ENCODE results near the gene CALHM2. TPM values are rescaled to one million over a fixed set of nuclear protein-coding genes. Genes with fewer than 3 reads are reported as not detected.
"Not testable (repeated sequence)": the region's sequence is repeated elsewhere in the genome, so short reads cannot be mapped to it uniquely, and the experiment has no call there.

Gene CALHM2
- total and polyA plus RNA-seq, 2 donors (not counting 1 experiment from before 2014, with no cell fraction given), result 16.3 to 42.8 TPM

DNA sequence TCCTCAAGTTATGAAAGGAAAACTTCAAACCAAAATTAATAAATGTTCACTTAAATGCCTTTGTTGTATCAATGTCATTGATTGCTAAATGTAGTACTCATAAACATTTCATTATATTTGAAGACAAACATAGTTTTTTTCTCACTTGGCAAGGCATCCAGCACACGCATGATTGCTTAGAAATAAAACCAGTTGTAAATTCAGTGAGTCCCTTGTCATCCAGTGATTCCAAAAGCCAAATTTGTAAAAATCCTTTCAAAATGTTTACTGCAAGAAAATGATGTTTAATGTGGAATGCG is 35.2 kb upstream of the CALHM2 start:
- ChIA-PET CTCF (interaction anchor here (3.2 to 12.2 kb wide), 3 partner anchors 35 to 71 kb away, joined by 25 to 345 read pairs (median 34); partner anchors contain the start of gene CALHM2), POLR2A (interaction anchor here (0.7 kb wide), 1 partner anchor 70 kb away, joined by 4 read pairs; no protein-coding TSS in a partner anchor)
- peaks cover 11% of the 10 kb centered on the region for H3K27me3 Mint-ChIP-seq
- Histone ChIP-seq H3K4me1 (ENCODE audit: control insufficient read depth in 2 of 2, insufficient read depth in 2 of 2, low read length in 2 of 2) (peaks cover 10 to 17% of the 10 kb centered on the region in 2 donors), H4K20me1 (ENCODE audit: control insufficient read depth, insufficient read depth, low read length, poor library complexity, severe bottlenecking) (no peaks in the 10 kb centered on the region), H3K4me3 (ENCODE audit: control extremely low read depth in 1 of 5, extremely low read depth in 1 of 5, insufficient read depth in 1 of 5, low read depth in 2 of 5, low read length in 4 of 5) (no peak overlapping the region), H2AFZ (ENCODE audit: insufficient read depth, low read depth, low read length, poor library complexity, severe bottlenecking) (no peak overlapping the region), H3K27me3 (replicated peaks in 1 of 4; ENCODE audit: control extremely low read depth in 1 of 4, control insufficient read depth in 3 of 4, insufficient read depth in 4 of 4, low read length in 3 of 4) (peaks cover 0 to 5% (median 0%) of the 10 kb centered on the region in 4 experiments), H3K79me2 (ENCODE audit: control insufficient read depth, insufficient read depth, low read length) (no peaks in the 10 kb centered on the region), H3K27ac (ENCODE audit: low read length in 2 of 2) (no peak overlapping the region), H3K36me3 (replicated peaks in 1 of 2; ENCODE audit: control extremely low read depth in 1 of 2, control insufficient read depth in 1 of 2, extremely low read depth in 1 of 2, insufficient read depth in 2 of 2, low read length in 1 of 2) (no peaks in the 10 kb centered on the region), H3K9me3 (ENCODE audit: control extremely low read depth in 1 of 3, control insufficient read depth in 2 of 3, insufficient read depth in 1 of 3, low read length in 2 of 3) (no peaks in the 10 kb centered on the region), H3K4me2 (replicated peaks; ENCODE audit: low read depth, low read length, poor library complexity, severe bottlenecking) (no peak overlapping the region), H3K9ac (ENCODE audit: low read length) (no peak overlapping the region)
- ATAC-seq (ENCODE audit: low read depth) (no peak), DNase-seq (no peak)
- H3K9me3 Mint-ChIP-seq (ENCODE audit: insufficient read depth), result no peaks in the 10 kb centered on the region
- 86% methylated on average over 1 of the region's 2 CpGs for WGBS (ENCODE audit: insufficient coverage)
- intact Hi-C loops (cut with micrococcal nuclease), result loop anchor here (10.0 kb wide), 1 partner anchor 653 kb away; the partner anchor contains the start of gene CYP17A1
- H3K4me1 Mint-ChIP-seq, result peaks cover 21% of the 10 kb centered on the region
- no peak overlapping the region for H3K4me3 Mint-ChIP-seq
- no peak overlapping the region for H3K27ac Mint-ChIP-seq
- TF ChIP-seq EZH2 (IDR thresholded peaks at IDR 0.05; ENCODE audit: borderline replicate concordance, insufficient read depth, low read depth, low read length, poor library complexity, severe bottlenecking), result no peak
- TF ChIP-seq, protein P1, sequence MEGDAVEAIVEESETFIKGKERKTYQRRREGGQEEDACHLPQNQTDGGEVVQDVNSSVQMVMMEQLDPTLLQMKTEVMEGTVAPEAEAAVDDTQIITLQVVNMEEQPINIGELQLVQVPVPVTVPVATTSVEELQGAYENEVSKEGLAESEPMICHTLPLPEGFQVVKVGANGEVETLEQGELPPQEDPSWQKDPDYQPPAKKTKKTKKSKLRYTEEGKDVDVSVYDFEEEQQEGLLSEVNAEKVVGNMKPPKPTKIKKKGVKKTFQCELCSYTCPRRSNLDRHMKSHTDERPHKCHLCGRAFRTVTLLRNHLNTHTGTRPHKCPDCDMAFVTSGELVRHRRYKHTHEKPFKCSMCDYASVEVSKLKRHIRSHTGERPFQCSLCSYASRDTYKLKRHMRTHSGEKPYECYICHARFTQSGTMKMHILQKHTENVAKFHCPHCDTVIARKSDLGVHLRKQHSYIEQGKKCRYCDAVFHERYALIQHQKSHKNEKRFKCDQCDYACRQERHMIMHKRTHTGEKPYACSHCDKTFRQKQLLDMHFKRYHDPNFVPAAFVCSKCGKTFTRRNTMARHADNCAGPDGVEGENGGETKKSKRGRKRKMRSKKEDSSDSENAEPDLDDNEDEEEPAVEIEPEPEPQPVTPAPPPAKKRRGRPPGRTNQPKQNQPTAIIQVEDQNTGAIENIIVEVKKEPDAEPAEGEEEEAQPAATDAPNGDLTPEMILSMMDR (IDR thresholded peaks at IDR 0.05), result no peak

DNA sequence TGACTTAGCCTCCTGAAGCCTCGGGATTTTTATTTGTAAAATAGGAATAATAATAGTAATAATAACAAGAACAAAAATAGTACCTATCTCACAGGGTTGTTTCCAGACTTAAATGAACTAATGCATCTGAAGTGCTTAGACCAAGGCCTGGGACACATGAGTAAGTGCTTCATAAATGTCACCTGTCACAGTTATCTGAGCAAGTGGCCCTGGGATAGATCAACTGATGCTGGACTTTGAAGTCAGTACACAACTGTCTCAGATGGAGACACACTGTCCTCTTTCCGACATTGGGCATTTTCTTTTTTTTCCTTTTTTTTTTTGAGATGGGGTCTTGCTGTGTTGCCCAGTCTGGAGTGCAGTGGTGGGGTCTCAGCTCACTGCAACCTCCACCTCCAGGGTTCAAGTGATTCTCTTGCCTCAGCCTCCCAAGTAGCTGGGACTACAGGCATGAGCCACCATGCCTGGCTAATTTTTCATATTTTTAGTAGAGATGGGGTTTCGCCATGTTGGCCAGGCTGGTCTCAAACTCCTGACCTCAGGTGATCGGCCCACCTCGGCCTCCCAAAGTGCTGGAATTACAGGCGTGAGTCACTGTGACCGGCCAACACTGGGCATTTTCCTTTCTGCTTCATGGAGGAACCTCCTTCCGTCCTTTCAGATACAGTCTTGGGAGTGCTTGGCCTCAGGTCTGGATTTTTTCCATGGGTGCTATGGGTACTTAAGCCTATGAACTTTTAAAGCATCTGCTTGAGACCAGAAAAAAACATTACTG is 34.7 kb upstream of the CALHM2 start:
- not testable (repeated sequence) for H3K27ac Mint-ChIP-seq

More for the DNA sequence above, 34.7 kb upstream of the CALHM2 start:
- not testable (repeated sequence) for H3K27ac ChIP-seq (ENCODE audit: low read length in 2 of 2); H3K27me3 Mint-ChIP-seq; H3K4me3 Mint-ChIP-seq; H3K36me3 ChIP-seq (replicated peaks in 1 of 2; ENCODE audit: control extremely low read depth in 1 of 2, control insufficient read depth in 1 of 2, extremely low read depth in 1 of 2, insufficient read depth in 2 of 2, low read length in 1 of 2); DNase-seq; H3K4me2 ChIP-seq (replicated peaks; ENCODE audit: low read depth, low read length, poor library complexity, severe bottlenecking); H3K9me3 ChIP-seq (ENCODE audit: control extremely low read depth in 1 of 3, control insufficient read depth in 2 of 3, insufficient read depth in 1 of 3, low read length in 2 of 3); H3K27me3 ChIP-seq (replicated peaks in 1 of 4; ENCODE audit: control extremely low read depth in 1 of 4, control insufficient read depth in 3 of 4, insufficient read depth in 4 of 4, low read length in 3 of 4); H3K9ac ChIP-seq (ENCODE audit: low read length); ATAC-seq (ENCODE audit: low read depth); H3K79me2 ChIP-seq (ENCODE audit: control insufficient read depth, insufficient read depth, low read length); H3K4me3 ChIP-seq (ENCODE audit: control extremely low read depth in 1 of 5, extremely low read depth in 1 of 5, insufficient read depth in 1 of 5, low read depth in 2 of 5, low read length in 4 of 5); H4K20me1 ChIP-seq (ENCODE audit: control insufficient read depth, insufficient read depth, low read length, poor library complexity, severe bottlenecking); H2AFZ ChIP-seq (ENCODE audit: insufficient read depth, low read depth, low read length, poor library complexity, severe bottlenecking); H3K9me3 Mint-ChIP-seq (ENCODE audit: insufficient read depth)
- CTCF ChIA-PET, result interaction anchor here (1.0 to 12.2 kb wide), 8 partner anchors 12 to 571 kb away, joined by 3 to 345 read pairs (median 10); partner anchors contain the start of gene CALHM2
- peaks cover 10 to 17% of the 10 kb centered on the region in 2 donors for H3K4me1 ChIP-seq (ENCODE audit: control insufficient read depth in 2 of 2, insufficient read depth in 2 of 2, low read length in 2 of 2)
- POLR2A ChIA-PET, result interaction anchor here (0.7 kb wide), 1 partner anchor 70 kb away, joined by 4 read pairs; no protein-coding TSS in a partner anchor
- 96% methylated on average over 6 of the region's 8 CpGs for WGBS (ENCODE audit: insufficient coverage)
- H3K4me1 Mint-ChIP-seq, result peaks cover 23% of the 10 kb centered on the region
- intact Hi-C loops (cut with micrococcal nuclease), result loop anchor here (10.0 kb wide), 1 partner anchor 652 kb away; the partner anchor contains the start of gene CYP17A1

All from B cell (primary cell).